D721Med (cell line): Measurements from ENCODE around the gene APOC3.
"Not testable (repeated sequence)": the region's sequence is repeated elsewhere in the genome, so short reads cannot be mapped to it uniquely, and the experiment has no call there.

Experiments
- DNase-seq: peaks from one replicate; pipeline ENCODE4 v3.0.0; 2011; ENCODE audit warnings: low spot score; ENCODE audit not compliant: insufficient read length
- FAIRE-seq: peaks from 2 replicates; lab custom pipeline; 2011; peaks lifted over from hg19 to GRCh38; lab: Jason Lieb, UNC
- TF ChIP-seq, protein P1 (sequence below): IDR thresholded peaks from 2 replicates; pipeline ENCODE4 v1.5.1; 2012; ENCODE audit warnings: mild to moderate bottlenecking, control low read depth; ENCODE audit not compliant: insufficient read depth; ENCODE audit errors: missing control alignments

Gene APOC3

DNA sequence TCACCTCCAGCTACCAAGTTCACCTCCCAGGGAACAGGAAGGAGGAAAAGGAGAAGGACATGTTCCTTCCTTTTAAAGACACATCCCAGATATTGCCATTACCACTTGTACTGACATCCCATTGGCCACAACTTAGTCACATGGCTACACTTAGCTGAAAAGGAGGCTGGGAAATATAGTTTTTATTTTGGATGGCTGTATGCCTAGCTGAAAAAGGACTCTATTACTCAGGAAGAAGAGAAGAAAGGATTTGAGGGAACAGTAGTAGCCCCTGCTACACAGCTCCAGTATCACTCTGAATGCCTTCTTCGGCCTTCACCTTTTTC is 36.0 kb upstream of the APOC3 start:
- no peak for DNase-seq
- no peak for FAIRE-seq
- TF ChIP-seq, protein P1, sequence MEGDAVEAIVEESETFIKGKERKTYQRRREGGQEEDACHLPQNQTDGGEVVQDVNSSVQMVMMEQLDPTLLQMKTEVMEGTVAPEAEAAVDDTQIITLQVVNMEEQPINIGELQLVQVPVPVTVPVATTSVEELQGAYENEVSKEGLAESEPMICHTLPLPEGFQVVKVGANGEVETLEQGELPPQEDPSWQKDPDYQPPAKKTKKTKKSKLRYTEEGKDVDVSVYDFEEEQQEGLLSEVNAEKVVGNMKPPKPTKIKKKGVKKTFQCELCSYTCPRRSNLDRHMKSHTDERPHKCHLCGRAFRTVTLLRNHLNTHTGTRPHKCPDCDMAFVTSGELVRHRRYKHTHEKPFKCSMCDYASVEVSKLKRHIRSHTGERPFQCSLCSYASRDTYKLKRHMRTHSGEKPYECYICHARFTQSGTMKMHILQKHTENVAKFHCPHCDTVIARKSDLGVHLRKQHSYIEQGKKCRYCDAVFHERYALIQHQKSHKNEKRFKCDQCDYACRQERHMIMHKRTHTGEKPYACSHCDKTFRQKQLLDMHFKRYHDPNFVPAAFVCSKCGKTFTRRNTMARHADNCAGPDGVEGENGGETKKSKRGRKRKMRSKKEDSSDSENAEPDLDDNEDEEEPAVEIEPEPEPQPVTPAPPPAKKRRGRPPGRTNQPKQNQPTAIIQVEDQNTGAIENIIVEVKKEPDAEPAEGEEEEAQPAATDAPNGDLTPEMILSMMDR, result no peak

DNA sequence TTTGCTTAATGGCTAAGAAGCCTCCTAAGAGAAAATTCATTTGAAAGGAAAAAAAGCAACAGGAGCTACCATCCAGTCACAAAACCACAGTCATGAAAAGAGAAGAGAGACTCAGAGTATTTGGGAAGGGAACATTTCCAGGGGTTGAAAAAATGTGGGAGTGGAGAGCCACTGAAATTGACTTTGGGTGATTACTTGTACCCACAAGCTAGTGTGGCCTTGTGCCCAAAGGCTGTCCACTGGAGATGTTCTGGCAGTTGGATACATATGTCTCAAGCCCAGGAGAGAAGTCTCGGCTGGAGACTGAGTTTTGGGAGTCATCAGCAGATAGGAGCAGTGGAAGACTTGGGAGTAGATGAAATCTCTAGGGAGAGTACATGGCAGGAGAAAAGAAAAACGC is 34.9 kb upstream of the APOC3 start:
- FAIRE-seq (no peak), DNase-seq (no peak)
- TF ChIP-seq, protein P1, result no peak

DNA sequence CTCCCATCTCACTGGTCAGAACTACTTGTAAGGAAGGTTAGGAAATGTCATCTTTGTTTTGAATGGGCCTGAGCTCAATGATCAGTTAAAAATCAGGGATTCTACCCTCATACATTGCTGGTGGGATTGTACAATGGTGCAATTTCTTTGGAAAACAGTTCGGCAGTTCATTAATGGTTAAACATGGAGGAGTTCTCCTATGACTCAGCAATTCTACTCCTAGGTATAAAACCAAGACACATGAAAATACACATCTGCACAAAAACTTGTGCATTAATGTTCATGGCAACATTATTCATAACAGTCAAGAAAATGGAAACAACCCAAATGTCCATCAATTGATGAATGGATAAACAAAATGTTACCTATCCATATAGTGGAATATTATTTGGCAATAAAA is 33.2 kb upstream of the APOC3 start:
- FAIRE-seq (no peak), DNase-seq (no peak)
- TF ChIP-seq, protein P1, result no peak

DNA sequence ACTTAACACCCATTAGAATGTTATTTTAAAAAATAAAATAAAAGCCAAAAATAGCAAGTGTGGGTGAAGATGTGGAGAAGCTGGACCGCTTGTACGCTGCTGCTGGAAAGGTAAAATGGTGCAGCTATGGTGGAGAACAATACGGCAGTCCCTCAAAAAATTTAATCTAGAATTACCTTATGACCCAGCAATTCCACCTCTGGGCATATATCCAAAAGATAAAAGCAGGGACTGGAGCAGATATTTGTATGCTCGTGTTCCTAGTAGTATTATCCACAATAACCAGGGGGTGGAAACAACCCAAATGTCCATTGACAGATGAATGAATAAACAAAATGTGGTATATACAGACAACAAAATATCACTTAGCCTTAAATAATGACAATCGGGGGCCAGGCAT is 31.9 kb upstream of the APOC3 start:
- DNase-seq, result no peak
- TF ChIP-seq, protein P1, result no peak
- FAIRE-seq, result no peak

DNA sequence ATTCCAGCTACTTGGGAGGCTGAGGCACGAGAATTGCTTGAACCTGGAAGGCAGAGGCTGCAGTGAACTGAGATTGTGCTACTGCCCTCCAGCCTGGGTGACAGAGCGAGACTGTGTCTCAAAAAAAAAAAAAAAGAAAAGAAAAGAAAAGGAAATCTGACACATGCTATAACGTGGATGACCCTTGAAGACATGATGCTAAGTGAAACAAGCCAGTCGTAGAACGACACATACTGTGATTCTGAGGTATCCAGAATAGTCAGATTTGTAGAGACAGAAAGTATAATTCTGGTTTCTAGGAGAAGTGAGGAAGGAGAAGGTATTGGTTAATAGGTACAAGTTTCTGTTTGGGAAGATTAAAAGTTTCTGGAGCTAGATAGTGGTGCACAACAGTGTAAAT is 31.3 kb upstream of the APOC3 start:
- TF ChIP-seq, protein P1, result no peak
- DNase-seq (no peak), FAIRE-seq (no peak)

DNA sequence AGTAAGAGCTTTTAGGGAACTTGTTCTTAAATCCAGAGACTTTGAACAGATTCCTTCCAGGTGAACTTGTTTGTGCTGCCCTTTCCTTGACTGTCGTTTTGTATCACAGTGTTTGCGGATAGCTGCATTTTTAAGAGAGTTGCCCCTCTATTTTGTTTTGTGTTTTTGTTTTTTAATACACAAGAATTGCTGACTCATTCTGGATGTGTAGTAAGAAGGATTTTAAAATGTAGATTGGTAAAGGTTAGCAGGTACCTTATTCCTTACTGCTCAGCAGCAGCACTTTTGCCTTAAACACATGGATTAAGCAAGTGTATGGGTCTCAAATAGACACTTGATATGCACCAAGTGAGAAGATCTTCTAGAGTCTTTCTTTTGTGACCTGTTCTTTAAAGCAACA is 29.1 kb upstream of the APOC3 start:
- DNase-seq, result no peak
- TF ChIP-seq, protein P1, result no peak
- FAIRE-seq, result no peak

DNA sequence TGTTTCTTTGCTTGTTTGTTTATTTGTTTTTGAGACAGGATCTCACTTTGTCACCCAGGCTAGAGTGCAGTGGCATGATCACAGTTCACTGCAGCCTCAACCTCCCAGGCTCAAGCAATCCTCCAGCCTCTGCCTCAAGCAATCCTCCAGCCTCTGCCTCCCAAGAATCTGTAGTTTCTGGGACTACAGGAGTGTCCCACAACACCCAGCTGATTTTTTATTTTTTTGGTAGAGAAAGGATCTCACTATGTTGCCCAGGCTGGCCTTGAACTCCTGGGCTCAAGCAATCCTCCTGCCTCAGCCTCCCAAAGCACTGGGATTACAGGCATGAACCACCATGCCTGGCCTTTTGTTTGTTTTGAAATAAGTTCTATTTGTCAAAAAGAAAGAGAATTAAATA is 28.0 kb upstream of the APOC3 start:
- not testable (repeated sequence) for FAIRE-seq

DNA sequence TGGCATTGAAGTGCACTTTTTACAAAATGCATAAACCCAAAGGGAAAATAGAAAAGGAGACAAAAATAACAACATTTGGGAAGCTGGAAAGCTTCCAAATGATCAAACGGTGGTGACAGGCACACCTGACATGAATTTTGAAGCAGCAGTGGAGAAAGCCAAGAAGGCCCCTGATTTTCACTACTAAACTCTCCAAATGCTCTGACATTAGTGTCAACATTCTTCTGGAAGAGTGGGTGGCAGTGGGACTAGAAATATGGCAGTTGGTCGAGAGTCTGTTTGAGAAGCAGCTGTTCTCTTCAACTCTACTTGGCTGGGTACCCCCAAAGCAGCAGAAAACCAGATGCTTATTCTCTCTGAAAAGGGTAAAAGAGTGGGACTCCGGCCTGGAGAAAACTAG is 25.7 kb upstream of the APOC3 start:
- TF ChIP-seq, protein P1, result no peak
- no peak for DNase-seq
- no peak for FAIRE-seq

More for the DNA sequence above, 28.0 kb upstream of the APOC3 start:
- DNase-seq, result not testable (repeated sequence)
